ENCODE data around the gene MTHFD1L. TPM values are rescaled to one million over a fixed set of nuclear protein-coding genes. Genes with fewer than 3 reads are reported as not detected.

MTHFD1L gene
- polyA plus RNA-seq, 2 of the 4 experiments (the other 2 are of a cell fraction) = 27.2 to 63.2 TPM

DNA sequence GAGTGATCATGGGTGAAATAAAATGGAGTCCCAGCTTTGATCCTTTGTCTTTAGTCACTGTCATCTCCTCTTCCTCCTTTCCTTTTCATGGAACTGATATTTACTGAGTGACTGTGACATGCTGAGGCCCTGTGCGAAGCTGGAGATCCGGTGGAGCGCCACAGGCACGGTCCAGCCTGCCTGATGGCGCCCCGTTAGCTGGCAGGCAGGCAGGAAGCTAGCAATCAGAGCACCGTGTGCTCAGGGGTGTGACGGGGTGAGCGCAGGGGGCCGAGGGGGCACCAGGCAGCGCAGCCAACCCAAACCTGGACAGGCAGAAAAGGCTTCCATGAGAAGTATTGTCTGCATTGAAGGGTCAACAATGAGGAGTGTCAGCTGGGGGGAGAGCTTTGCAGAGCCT, 274.0 kb downstream of the MTHFD1L start:
- FAIRE-seq (no peak), ATAC-seq (no peak), DNase-seq (ENCODE audit: low read depth in 1 of 2, low spot score in 1 of 2) (no peak)
- no peak overlapping the region for H3K4me2 ChIP-seq
- H3K27ac ChIP-seq = no peak overlapping the region
- H3K4me3 ChIP-seq = no peak overlapping the region
- no peaks in the 10 kb centered on the region for H3K4me1 ChIP-seq
- TF ChIP-seq MAZ (IDR thresholded peaks at IDR 0.05; ENCODE audit: borderline replicate concordance, low read depth, low read length) = no peak
- no peak for TF ChIP-seq ZFP36 (IDR thresholded peaks at IDR 0.05; ENCODE audit: borderline replicate concordance, partially characterized antibody)
- TF ChIP-seq ESRRA (IDR thresholded peaks at IDR 0.05; ENCODE audit: borderline replicate concordance, low read length) = no peak
- no peak for TF ChIP-seq RARB (CRISPR knock-in tag; IDR thresholded peaks at IDR 0.05)
- TF ChIP-seq, protein P1, sequence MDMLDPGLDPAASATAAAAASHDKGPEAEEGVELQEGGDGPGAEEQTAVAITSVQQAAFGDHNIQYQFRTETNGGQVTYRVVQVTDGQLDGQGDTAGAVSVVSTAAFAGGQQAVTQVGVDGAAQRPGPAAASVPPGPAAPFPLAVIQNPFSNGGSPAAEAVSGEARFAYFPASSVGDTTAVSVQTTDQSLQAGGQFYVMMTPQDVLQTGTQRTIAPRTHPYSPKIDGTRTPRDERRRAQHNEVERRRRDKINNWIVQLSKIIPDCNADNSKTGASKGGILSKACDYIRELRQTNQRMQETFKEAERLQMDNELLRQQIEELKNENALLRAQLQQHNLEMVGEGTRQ (IDR thresholded peaks at IDR 0.05) = no peak
- TF ChIP-seq BHLHE40 (IDR thresholded peaks at IDR 0.05; ENCODE audit: low read depth, low read length) = no peak
- TF ChIP-seq SREBF2 (IDR thresholded peaks at IDR 0.05) = no peak
- no peak for TF ChIP-seq NPAS2 (CRISPR knock-in tag; IDR thresholded peaks at IDR 0.05; ENCODE audit: borderline replicate concordance)
- no peak for TF ChIP-seq CBX2 (IDR thresholded peaks at IDR 0.05; ENCODE audit: borderline replicate concordance, low read depth)
- TF ChIP-seq NR3C1 (IDR thresholded peaks at IDR 0.05) = no peak
- TF ChIP-seq ZSCAN20 (CRISPR knock-in tag; IDR thresholded peaks at IDR 0.05) = no peak
- TF ChIP-seq HOXB13 (CRISPR knock-in tag; IDR thresholded peaks at IDR 0.05; ENCODE audit: low read depth) = no peak
- no peak for TF ChIP-seq KDM5A (IDR thresholded peaks at IDR 0.05)
- no peak for TF ChIP-seq TP53 (CRISPR knock-in tag; IDR thresholded peaks at IDR 0.05)
- no peak for TF ChIP-seq EHMT2 (IDR thresholded peaks at IDR 0.05; ENCODE audit: low read depth)
- ChIA-PET CTCF (interaction anchor here (0.9 to 1.5 kb wide), 3 partner anchors 125 to 184 kb away, joined by 3 read pairs; no protein-coding TSS in a partner anchor), POLR2A (no interaction called here)
- no peaks in the 10 kb centered on the region for H3K9me3 ChIP-seq
- 92% methylated on average over 11 of the region's 11 CpGs for WGBS (ENCODE audit: missing lambda C conversion rate)

DNA sequence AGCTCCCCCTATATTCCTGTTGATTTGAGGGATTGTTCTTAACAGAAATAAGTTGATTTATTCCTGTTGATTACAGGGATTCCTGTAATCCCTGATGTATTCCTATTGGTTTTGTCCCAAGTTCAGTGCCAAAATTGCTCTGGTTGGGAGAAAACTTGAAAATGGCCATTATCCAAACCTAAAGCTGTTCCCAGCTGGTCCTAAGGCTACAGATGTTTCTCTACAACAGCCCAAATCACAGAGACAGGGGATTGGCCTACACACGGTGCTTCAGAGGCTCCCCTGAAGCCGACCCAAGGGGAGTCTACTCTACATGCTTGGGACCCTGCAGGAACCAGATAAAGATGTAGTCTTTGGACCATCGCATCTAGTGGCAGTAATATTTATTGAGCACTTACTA, 275.3 kb downstream of the MTHFD1L start:
- no peak for DNase-seq (ENCODE audit: low read depth in 1 of 2, low spot score in 1 of 2)
- no peak overlapping the region for H3K27ac ChIP-seq
- no peak overlapping the region for H3K4me2 ChIP-seq
- no peaks in the 10 kb centered on the region for H3K4me1 ChIP-seq
- no peak for ATAC-seq
- H3K9me3 ChIP-seq = no peaks in the 10 kb centered on the region
- WGBS (ENCODE audit: missing lambda C conversion rate) = 79% methylated on average over 3 of the region's 3 CpGs
- POLR2A ChIA-PET = no interaction called here
- no peak overlapping the region for H3K4me3 ChIP-seq
- FAIRE-seq = no peak
- CTCF ChIA-PET = no interaction called here
- TF ChIP-seq, protein P2, sequence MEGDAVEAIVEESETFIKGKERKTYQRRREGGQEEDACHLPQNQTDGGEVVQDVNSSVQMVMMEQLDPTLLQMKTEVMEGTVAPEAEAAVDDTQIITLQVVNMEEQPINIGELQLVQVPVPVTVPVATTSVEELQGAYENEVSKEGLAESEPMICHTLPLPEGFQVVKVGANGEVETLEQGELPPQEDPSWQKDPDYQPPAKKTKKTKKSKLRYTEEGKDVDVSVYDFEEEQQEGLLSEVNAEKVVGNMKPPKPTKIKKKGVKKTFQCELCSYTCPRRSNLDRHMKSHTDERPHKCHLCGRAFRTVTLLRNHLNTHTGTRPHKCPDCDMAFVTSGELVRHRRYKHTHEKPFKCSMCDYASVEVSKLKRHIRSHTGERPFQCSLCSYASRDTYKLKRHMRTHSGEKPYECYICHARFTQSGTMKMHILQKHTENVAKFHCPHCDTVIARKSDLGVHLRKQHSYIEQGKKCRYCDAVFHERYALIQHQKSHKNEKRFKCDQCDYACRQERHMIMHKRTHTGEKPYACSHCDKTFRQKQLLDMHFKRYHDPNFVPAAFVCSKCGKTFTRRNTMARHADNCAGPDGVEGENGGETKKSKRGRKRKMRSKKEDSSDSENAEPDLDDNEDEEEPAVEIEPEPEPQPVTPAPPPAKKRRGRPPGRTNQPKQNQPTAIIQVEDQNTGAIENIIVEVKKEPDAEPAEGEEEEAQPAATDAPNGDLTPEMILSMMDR (IDR thresholded peaks at IDR 0.05) = no peak
- TF ChIP-seq, protein P3, sequence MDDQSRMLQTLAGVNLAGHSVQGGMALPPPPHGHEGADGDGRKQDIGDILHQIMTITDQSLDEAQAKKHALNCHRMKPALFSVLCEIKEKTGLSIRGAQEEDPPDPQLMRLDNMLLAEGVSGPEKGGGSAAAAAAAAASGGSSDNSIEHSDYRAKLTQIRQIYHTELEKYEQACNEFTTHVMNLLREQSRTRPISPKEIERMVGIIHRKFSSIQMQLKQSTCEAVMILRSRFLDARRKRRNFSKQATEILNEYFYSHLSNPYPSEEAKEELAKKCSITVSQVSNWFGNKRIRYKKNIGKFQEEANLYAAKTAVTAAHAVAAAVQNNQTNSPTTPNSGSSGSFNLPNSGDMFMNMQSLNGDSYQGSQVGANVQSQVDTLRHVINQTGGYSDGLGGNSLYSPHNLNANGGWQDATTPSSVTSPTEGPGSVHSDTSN (IDR thresholded peaks at IDR 0.05) = no peak
- TF ChIP-seq POLR2A (IDR thresholded peaks at IDR 0.05; ENCODE audit: low read length) = no peak
- TF ChIP-seq ZNF302 (CRISPR knock-in tag; IDR thresholded peaks at IDR 0.05) = no peak
- no peak for TF ChIP-seq ESRRA (IDR thresholded peaks at IDR 0.05; ENCODE audit: borderline replicate concordance, low read length)
- TF ChIP-seq CBX2 (IDR thresholded peaks at IDR 0.05; ENCODE audit: borderline replicate concordance, low read depth) = no peak
- no peak for TF ChIP-seq HOXB13 (CRISPR knock-in tag; IDR thresholded peaks at IDR 0.05; ENCODE audit: low read depth)
- TF ChIP-seq CBX8 (IDR thresholded peaks at IDR 0.05) = no peak
- TF ChIP-seq, protein P4, sequence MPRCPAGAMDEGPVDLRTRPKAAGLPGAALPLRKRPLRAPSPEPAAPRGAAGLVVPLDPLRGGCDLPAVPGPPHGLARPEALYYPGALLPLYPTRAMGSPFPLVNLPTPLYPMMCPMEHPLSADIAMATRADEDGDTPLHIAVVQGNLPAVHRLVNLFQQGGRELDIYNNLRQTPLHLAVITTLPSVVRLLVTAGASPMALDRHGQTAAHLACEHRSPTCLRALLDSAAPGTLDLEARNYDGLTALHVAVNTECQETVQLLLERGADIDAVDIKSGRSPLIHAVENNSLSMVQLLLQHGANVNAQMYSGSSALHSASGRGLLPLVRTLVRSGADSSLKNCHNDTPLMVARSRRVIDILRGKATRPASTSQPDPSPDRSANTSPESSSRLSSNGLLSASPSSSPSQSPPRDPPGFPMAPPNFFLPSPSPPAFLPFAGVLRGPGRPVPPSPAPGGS (IDR thresholded peaks at IDR 0.05) = no peak
- no peak for TF ChIP-seq KDM5A (IDR thresholded peaks at IDR 0.05)
- no peak for TF ChIP-seq HOXB5 (CRISPR knock-in tag; IDR thresholded peaks at IDR 0.05)
- TF ChIP-seq CEBPB (IDR thresholded peaks at IDR 0.05) = no peak
- TF ChIP-seq, protein P5, sequence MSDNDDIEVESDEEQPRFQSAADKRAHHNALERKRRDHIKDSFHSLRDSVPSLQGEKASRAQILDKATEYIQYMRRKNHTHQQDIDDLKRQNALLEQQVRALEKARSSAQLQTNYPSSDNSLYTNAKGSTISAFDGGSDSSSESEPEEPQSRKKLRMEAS (IDR thresholded peaks at IDR 0.05) = no peak
- TF ChIP-seq NR3C1 (IDR thresholded peaks at IDR 0.05) = no peak
- no peak for TF ChIP-seq HEYL (CRISPR knock-in tag; IDR thresholded peaks at IDR 0.05)
- TF ChIP-seq JUNB (IDR thresholded peaks at IDR 0.05) = no peak
